GM18511 (cell line): ENCODE results near the gene IGF2R.
"Not testable (repeated sequence)": the region's sequence is repeated elsewhere in the genome, so short reads cannot be mapped to it uniquely, and the experiment has no call there.

ENCODE experiments used
- ATAC-seq: cut with Tn5 transposase; IDR thresholded peaks from one replicate; pipeline ENCODE4 v1.9.1; 2021; ENCODE audit warnings: mild to moderate bottlenecking, moderate library complexity; ENCODE audit not compliant: unreplicated experiment

Gene IGF2R

DNA sequence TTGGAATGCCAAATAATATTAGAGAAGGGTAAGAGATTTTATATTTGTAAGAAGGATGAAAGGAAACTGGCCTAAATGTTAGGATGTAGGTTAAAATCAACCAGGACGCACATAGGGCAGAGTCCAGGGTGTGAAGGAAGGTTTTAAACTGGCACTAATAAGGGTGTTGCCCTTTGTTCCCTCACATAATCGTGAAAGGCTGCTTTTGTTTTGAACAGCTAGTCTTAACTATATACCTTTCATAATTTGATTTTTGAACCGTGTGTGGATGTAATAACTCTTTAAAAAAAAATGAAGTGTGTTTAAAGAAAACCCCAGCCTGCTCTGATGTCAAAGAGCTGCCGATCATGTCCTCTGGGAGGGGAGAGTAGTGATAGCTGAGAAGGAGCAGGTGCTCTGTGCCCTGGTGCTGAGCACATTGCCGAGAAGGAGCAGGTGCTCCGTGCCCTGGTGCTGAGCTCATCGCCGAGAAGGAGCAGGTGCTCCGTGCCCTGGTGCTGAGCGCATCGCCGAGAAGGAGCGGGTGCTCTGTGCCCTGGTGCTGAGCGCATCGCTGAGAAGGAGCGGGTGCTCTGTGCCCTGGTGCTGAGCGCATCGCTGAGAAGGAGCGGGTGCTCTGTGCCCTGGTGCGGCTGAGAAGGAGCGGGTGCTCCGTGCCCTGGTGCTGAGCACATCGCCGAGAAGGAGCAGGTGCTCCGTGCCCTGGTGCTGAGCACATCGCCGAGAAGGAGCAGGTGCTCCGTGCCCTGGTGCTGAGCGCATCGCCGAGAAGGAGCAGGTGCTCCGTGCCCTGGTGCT is 121.8 kb downstream of the IGF2R start:
- not testable (repeated sequence) for ATAC-seq

DNA sequence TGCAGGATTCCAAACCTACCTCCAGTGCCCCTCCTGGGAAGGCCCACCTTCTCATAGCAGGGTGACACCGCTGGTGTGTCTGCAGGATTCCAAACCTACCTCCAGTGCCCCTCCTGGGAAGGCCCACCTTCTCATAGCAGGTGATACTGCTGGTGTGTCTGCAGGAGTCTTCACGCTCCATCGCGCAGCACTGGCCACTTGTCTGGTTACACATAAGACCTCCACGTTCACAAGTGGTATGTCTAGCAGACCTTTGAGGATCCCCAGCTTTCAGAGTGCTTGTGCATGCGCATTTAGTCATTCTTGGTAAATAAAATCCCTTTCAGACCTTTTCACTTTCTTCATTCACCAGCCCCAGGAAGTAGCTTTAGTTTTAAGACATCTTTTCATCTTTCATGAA is 123.3 kb downstream of the IGF2R start:
- ATAC-seq = not testable (repeated sequence)

DNA sequence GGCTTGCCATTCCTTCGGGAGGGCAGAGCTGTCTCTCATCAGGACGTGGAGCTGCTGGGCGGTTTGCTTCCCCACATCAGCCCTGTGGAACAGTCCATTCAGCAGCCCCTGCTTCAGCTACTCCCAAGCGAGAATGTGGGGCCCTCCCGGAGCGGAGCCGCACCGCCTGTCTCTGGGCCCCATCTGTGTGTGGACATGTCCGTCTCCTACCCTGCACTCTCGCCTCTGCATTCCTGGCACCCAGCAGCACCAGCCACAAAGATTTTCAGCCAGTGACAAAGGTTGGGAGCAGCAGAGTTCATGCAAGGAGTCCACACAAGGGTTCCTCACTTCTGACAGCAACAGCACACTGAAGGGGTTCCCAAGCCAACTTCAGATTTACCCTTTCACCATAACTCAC is 123.7 kb downstream of the IGF2R start:
- no peak for ATAC-seq

DNA sequence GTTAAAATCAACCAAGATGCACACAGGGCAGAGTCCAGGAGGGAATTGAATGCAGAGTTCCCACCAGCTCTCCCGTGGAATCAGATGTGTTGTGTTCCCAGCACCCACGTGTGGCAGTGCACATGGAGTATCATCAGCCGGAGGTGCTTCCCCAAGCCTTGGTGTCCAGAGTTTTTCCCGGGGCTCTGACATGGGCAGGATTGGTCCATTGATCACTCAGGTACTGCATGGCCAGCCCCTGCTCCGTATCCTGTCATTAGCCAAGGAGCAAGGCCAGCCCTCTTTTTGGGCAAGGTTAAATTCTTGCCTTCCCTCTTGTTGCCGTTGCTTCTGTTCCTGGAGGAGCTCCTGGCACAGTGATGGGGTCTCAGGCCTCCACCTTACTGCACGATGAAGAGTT is 124.2 kb downstream of the IGF2R start:
- ATAC-seq = no peak

DNA sequence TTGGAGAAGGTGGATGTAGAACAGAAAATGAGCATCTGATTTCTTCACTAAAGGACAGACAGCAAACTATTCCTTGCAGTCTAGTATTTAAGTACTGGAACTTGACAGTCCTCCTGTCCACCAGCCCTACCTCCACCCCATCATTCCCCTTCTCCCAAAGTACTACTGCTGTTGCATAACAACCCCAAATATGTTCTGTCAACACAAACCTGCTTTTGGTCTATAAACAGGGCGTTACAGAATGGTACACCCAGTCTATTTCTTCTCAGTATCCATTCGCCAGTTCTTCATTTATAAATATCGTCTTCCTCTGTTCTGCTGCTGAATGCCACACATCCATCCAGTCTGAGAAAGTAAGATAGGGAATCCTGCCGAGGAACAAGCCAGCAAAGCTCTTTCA is 125.1 kb downstream of the IGF2R start:
- ATAC-seq = no peak

DNA sequence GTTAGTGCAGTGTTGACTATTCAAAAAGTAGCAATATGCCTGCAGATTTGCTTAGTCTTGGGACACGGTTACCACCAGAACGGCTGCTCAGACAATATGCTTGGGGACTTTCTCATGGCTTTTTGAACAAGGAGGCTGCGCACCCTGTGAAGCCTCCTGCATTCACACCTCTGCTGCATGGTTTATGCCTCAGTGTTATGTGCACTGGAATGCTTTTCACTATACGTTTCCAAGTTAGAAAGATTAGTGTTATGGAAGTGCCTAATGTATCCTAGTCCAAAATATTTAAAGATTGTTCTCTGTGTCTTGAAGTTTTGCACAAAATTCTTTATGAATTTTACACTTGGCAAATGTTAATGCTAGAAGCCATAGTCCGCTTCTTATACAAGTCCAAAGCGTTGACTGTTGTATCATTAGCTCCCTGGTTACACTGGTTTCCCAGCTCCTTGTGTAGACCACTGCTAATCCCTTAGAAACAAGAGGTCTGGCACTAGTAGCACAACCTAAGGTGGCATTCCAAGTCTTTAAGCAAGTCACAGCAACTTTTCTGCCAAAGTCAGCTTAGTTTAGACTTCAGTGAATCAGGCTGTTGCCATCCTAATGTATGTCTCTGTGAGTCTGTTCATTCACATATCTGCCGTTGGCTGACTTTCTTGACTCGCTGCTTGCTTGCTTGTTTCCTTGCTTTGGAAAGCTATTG is 126.4 kb downstream of the IGF2R start:
- no peak for ATAC-seq

DNA sequence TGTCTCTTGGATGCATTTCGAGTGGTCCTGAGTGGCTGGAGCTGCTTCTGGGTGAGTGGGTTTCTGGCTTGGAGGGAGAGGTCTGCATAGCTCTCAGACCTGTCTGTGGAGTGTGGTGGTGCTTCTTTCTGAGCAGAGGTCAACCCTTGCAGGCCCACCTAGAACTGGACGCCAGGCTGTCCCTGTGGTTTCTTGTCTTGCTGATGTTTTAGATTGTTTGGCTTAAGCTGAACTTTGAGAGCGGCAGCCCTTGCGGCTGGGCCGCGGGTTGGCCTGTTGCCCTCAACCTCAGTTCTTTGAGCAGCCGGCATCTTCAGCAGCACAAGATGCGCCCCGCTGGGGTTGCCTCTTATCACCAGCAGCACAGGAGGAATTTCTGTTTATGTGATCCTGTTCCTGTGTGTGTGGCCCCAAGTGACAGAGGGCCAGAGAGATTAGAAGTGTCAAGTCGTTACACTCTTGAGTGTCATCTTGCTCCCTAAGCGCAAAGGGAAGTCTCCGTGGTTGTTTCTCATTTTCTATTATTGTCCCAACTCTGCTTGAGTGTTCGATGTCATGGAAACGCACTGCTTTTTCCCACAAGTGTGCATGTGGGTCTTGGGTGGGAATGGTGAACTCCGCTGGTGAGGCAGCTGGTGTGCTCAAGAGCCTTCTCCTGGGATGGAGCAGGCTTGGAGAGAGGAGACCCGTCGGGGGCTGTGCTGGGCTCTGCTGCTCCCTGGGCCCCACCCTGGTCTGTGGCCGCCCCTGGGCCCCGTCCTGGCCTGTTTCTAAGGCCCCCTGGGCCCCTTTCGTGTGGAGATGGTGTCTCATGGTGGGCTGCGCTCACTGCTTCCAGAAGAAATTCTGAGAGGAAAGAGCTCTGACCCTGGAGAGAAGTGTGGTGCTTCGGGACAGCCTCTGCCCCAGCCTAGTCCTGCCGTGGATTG is 132.7 kb downstream of the IGF2R start:
- ATAC-seq = no peak

DNA sequence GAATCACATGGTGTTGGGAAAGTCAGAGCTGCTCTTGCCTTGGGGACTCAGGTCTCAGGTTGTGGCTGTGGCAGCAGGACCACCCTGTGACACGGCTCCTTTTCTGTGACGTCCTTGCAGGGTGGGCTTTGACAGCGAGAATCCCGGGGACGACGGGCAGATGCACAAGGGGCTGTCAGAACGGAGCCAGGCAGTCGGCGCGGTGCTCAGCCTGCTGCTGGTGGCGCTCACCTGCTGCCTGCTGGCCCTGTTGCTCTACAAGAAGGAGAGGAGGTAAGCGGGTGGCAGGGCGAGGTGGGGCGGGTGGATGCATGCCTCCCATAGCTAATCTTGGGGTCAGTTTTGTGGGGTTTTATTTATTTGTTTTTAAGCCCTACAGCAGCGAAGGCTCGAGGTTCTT is 133.5 kb downstream of the IGF2R start:
- no peak for ATAC-seq

DNA sequence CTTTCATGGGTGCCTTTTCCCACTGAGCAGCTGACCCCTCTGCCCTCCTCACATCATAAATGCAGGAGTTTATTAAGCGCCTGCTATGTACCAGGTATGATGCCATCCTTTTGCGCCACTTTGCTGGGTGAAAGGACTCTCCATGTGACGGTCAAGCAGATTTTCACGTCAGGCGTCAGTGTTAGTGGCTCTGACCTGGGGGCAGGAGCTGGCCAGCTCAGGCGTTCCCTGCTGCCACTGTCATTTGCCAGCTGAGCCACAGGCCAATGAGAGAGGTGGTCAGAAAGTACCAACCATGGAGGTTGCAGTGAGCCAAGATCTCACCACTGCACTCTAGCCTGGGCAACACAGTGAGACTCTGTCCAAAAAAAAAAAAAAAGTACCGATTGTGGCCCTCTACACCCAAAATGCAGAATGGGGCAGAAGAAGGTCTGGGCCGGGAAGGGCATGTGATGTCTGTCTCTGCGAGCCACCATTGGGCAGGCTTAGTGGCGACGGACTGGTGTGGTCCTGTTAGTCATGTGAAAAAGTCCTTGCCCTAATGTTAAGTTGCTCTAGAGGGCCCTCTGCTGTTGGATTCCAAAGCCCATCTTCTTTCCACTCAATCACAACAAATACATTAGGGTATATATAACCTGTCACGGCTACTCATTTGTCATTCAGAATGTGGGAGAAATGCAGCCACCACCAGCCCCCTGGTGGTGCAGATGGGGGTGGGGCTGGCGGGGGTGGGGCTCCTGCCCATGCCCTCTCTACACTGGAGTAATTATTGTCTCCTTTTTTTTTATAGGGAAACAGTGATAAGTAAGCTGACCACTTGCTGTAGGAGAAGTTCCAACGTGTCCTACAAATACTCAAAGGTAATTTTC is 134.3 kb downstream of the IGF2R start:
- ATAC-seq = peak; percentile 55

DNA sequence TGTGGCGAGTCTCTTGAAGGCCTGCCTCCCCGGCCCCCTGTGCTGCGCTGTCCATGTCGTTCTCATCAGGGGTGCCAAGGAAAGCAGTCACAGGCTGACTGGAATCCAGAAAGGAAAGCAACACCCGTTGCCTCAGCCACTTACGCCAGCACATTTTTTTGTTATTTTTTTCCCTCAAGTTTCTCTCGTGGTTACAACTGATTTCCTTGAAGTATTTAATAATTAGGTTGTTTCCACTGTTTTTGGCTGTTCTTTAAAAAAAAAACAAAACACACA is 134.9 kb downstream of the IGF2R start:
- ATAC-seq = no peak

DNA sequence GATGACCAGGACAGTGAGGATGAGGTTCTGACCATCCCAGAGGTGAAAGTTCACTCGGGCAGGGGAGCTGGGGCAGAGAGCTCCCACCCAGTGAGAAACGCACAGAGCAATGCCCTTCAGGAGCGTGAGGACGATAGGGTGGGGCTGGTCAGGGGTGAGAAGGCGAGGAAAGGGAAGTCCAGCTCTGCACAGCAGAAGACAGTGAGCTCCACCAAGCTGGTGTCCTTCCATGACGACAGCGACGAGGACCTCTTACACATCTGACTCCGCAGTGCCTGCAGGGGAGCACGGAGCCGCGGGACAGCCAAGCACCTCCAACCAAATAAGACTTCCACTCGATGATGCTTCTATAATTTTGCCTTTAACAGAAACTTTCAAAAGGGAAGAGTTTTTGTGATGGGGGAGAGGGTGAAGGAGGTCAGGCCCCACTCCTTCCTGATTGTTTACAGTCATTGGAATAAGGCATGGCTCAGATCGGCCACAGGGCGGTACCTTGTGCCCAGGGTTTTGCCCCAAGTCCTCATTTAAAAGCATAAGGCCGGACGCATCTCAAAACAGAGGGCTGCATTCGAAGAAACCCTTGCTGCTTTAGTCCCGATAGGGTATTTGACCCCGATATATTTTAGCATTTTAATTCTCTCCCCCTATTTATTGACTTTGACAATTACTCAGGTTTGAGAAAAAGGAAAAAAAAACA is 136.1 kb downstream of the IGF2R start:
- ATAC-seq = no peak

DNA sequence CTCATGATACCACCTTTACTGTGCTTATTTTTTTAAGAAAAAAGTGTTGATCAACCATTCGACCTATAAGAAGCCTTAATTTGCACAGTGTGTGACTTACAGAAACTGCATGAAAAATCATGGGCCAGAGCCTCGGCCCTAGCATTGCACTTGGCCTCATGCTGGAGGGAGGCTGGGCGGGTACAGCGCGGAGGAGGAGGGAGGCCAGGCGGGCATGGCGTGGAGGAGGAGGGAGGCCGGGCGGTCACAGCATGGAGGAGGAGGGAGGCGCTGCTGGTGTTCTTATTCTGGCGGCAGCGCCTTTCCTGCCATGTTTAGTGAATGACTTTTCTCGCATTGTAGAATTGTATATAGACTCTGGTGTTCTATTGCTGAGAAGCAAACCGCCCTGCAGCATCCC is 137.1 kb downstream of the IGF2R start:
- no peak for ATAC-seq

DNA sequence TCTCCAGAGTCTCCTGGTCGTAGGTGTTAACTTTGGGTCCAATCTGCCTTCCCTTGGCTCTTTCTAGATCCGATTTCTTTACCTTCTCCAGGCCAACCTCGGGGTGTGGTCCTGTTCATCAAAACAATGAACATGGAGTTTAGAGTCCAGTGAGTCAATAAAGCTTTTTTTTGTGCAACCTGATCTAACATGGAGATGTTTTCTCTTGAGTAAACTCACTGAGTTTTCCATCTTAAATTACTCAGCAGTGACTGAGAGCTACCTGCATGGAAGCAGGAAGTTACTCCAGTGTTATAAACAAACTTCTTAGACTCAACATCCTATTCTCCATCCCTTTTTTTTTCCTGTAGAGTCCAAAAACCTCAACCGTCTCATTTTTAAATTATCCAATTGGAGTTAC is 137.8 kb downstream of the IGF2R start:
- ATAC-seq = no peak

DNA sequence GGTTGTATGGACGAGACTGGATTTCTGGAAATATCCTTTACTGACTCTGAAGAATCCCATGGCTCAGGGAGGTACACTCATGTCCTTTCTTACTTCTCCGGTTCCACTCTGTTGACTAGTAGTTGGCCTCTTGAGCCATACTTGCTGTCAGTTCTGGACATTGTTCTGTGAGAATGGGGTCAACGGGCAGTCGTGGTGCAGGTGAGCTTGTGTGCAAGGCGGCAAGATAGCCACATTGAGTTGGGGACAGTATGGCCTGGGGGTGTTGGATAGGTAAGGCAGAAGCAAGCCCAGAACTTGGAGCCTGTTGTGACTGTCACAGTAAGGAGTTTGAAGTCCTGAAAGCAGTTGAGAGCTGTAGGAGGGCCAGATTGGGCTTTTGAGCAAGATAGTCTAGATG is 139.2 kb downstream of the IGF2R start:
- ATAC-seq = no peak

DNA sequence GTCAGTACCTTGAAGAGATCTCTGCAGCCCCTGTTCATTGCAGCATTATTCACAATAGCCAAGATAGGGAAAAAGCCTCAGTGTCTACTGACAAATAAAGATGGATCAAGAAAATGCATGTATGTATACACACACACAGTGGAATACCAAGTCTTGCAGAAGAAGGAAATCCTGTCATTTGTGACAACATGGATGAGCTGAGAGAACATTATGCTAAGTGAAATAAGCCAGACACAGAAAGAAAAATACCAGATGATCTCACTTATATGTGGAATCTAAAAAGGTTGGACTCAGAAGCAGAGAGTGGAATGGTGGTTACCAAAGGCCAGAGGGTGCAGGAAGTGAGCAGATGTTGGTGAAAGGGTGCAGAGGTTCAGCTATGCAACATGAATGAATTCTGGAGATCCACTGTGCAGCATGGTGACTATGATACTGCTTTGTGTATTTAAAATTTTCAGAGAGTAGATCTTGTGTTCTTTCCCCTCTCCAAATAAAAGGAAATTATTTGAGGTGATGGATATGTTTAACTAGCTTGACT is 141.8 kb downstream of the IGF2R start:
- ATAC-seq = no peak

DNA sequence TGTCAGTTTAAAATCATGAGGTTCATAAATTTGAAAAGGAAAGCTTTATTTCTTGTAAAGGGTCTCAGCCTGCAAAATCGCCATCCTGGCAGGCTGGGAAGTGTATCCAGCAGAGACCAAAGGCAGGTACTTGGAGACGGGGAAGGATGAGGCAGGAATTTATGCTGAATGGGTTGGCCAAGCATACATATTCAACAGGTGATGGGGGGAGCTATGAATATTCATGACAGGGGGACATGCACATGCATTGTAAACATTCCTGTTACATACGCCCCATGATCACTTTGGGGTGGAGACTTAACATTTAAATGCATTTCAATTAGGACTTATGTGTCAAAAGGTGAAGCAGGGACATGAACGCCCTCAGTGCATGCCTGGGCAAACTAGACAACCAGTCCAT is 142.9 kb downstream of the IGF2R start:
- no peak for ATAC-seq

DNA sequence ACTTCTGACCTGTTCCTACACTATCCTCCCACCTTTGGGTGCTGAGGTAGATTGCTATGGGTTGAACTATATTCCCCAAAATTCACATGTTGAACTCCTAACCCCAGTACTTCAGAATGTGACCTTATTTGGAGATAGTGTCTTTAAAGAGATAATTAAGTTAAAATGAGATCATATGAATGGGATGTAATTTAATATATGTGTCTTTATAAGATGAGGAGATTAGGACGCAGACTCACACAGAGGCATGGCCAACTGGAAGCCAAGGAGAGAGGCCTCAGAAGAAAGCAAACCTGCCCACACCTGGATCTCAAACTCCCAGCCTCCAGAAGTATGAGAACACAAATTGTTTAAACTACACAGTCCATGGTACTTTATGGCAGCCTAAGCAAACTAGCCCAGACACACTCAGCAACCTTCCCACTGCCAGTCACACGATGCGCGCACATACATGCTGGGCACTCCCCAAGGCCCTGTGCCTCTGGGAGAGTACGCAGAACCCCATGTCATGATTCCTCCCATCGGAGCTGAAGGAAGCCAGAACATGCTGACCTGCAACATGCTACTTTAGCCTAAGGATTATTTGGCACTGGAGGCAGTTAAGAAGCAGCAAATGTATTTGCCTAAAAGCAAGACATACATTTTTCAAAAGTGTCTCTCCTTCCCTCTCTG is 143.9 kb downstream of the IGF2R start:
- ATAC-seq = no peak

DNA sequence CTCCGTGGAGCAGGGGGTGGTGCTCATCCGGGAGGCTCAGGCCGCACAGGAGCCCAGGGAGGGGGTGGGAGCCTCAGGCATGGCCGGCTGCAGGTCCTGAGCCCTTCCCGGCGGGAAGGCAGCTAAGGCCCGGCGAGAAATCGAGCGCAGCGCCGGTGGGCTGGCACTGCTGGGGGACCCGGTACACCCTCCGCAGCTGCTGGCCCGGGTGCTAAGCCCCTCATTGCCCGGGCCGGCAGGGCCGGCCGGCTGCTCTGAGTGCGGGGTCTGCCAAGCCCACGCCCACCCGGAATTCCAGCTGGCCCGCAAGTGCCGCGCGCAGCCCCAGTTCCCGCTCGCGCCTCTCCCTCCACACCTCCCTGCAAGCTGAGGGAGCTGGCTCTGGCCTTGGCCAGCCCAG is 145.7 kb downstream of the IGF2R start:
- ATAC-seq = not testable (repeated sequence)

DNA sequence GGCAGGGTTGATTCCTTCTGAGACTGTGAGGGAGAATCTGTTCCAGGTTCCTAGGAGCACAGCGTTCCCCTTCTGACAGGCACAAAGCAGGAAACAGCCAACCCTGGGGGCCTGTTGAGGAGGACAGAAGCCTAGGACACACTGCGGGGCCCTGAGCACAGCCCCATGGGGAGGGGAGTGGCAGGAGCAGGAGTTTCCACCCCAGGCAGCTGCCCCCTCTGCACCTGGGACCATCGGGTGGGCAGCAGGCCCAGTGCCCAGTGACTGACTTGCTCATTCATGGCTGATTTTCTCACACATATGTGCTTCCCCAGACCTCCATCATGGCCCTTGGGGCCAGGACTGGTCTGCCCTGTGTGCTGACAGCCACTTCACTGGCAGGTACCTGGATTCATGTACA is 146.5 kb downstream of the IGF2R start:
- ATAC-seq = no peak
